ENCODE results near the gene ECHS1.

DNA sequence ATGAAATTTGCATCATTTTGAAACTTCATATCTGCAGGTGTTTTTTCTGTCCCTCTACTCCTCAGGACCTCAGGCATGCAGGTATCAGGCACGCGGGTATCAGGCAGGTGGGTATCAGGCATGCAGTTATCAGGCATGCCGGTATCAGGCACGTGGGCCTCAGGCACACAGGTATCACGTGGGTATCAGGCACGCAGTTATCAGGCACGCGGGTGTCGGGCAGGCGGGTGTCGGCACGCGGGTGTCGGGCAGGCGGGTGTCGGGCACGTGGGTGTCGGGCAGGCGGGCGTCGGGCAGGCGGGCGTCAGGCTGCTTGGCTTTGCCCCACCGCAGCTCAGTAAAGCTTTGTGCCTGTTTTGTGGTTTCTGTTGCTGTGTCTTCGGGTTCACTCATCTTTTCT lies 42.6 kb upstream of the ECHS1 start:
- no peak for TF ChIP-seq CTCF (tag by site-specific recombination; IDR thresholded peaks at IDR 0.05)
- TF ChIP-seq ZNF133 (tag by site-specific recombination; IDR thresholded peaks at IDR 0.05), result no peak
- no peak for TF ChIP-seq YY1 (tag by site-specific recombination; IDR thresholded peaks at IDR 0.05)
- no peak for TF ChIP-seq FEZF1 (tag by site-specific recombination; IDR thresholded peaks at IDR 0.05)
- TF ChIP-seq ZNF324 (tag by site-specific recombination; IDR thresholded peaks at IDR 0.05), result no peak
- TF ChIP-seq ZBTB7A (tag by site-specific recombination; IDR thresholded peaks at IDR 0.05; ENCODE audit: low read depth), result no peak
- no peak for TF ChIP-seq KLF16 (tag by site-specific recombination; IDR thresholded peaks at IDR 0.05)
- TF ChIP-seq ZNF302 (tag by site-specific recombination; IDR thresholded peaks at IDR 0.05; ENCODE audit: low read depth), result no peak
- no peak for TF ChIP-seq MYNN (tag by site-specific recombination; IDR thresholded peaks at IDR 0.05; ENCODE audit: borderline replicate concordance)
- TF ChIP-seq ZFP3 (tag by site-specific recombination; IDR thresholded peaks at IDR 0.05; ENCODE audit: low read depth), result no peak
- TF ChIP-seq ZNF266 (tag by site-specific recombination; IDR thresholded peaks at IDR 0.05; ENCODE audit: low read depth), result no peak
- TF ChIP-seq, protein P1, sequence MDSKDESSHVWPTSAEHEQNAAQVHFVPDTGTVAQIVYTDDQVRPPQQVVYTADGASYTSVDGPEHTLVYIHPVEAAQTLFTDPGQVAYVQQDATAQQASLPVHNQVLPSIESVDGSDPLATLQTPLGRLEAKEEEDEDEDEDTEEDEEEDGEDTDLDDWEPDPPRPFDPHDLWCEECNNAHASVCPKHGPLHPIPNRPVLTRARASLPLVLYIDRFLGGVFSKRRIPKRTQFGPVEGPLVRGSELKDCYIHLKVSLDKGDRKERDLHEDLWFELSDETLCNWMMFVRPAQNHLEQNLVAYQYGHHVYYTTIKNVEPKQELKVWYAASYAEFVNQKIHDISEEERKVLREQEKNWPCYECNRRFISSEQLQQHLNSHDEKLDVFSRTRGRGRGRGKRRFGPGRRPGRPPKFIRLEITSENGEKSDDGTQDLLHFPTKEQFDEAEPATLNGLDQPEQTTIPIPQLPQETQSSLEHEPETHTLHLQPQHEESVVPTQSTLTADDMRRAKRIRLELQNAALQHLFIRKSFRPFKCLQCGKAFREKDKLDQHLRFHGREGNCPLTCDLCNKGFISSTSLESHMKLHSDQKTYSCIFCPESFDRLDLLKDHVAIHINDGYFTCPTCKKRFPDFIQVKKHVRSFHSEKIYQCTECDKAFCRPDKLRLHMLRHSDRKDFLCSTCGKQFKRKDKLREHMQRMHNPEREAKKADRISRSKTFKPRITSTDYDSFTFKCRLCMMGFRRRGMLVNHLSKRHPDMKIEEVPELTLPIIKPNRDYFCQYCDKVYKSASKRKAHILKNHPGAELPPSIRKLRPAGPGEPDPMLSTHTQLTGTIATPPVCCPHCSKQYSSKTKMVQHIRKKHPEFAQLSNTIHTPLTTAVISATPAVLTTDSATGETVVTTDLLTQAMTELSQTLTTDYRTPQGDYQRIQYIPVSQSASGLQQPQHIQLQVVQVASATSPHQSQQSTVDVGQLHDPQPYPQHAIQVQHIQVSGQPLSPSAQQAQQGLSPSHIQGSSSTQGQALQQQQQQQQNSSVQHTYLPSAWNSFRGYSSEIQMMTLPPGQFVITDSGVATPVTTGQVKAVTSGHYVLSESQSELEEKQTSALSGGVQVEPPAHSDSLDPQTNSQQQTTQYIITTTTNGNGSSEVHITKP (tag by site-specific recombination; IDR thresholded peaks at IDR 0.05), result no peak
